GM23338 (cell line): ENCODE data around the gene NAALADL2. TPM values are rescaled to one million over a fixed set of nuclear protein-coding genes. Genes with fewer than 3 reads are reported as not detected.

Experiments used
- ATAC-seq: fragments of 200-7000 bp; cut with Tn5 transposase; 3 replicates; pipeline ENCODE4 v1.9.1; 2020
- DNase-seq: peaks from one replicate; pipeline ENCODE4 v3.0.0-alpha.2; 2015; ENCODE audit warnings: low spot score
- H2AFZ ChIP-seq: fragments of 200-600 bp; sonication (generic); 2 replicates; pipeline ENCODE4 v1.8.0; 2016; ENCODE audit warnings: antibody characterized with exemption, mild to moderate bottlenecking, moderate library complexity
- H3F3A ChIP-seq: fragments of 200-600 bp; sonication (generic); replicated peaks from 2 replicates; pipeline ENCODE4 v1.8.0; 2017; ENCODE audit warnings: antibody characterized with exemption, mixed run types, low read depth
- H3K27ac ChIP-seq: fragments of 200-600 bp; sonication (generic); 2 replicates; pipeline ENCODE4 v1.6.1; 2016; ENCODE audit warnings: low read depth
- H3K27me3 ChIP-seq: fragments of 200-600 bp; sonication (generic); 2 replicates; pipeline ENCODE4 v1.8.0; 2016; ENCODE audit warnings: mild to moderate bottlenecking, mixed run types, moderate library complexity; ENCODE audit not compliant: insufficient read depth
- H3K36me3 ChIP-seq: fragments of 200-600 bp; sonication (generic); 2 replicates; pipeline ENCODE4 v1.8.0; 2016; ENCODE audit warnings: mild to moderate bottlenecking; ENCODE audit not compliant: insufficient read depth
- H3K4me1 ChIP-seq: fragments of 200-600 bp; sonication (generic); 2 replicates; pipeline ENCODE4 v1.8.0; 2016; ENCODE audit warnings: mild to moderate bottlenecking, moderate library complexity; ENCODE audit not compliant: insufficient read depth
- H3K4me2 ChIP-seq: fragments of 200-600 bp; sonication (generic); 2 replicates; pipeline ENCODE4 v1.7.1; 2017; ENCODE audit warnings: mixed run types
- H3K4me3 ChIP-seq: fragments of 200-600 bp; sonication (generic); 2 replicates; pipeline ENCODE4 v1.6.1; 2016; ENCODE audit warnings: mixed run types
- H3K79me2 ChIP-seq: fragments of 200-600 bp; sonication (generic); replicated peaks from 2 replicates; pipeline ENCODE4 v1.8.0; 2017; ENCODE audit warnings: mild to moderate bottlenecking; ENCODE audit not compliant: insufficient read depth
- H3K9me2 ChIP-seq: fragments of 200-600 bp; sonication (generic); 2 replicates; pipeline ENCODE4 v1.8.0; 2017; ENCODE audit not compliant: insufficient read depth
- H4K20me1 ChIP-seq: fragments of 200-600 bp; sonication (generic); replicated peaks from 2 replicates; pipeline ENCODE4 v1.8.0; 2017; ENCODE audit warnings: mild to moderate bottlenecking; ENCODE audit not compliant: insufficient read depth
- H3K27ac Mint-ChIP-seq: 2 replicates; pipeline ENCODE4 v1.8.0; 2020; ENCODE audit warnings: inconsistent platforms, mild to moderate bottlenecking, moderate library complexity, mixed read lengths
- H3K27me3 Mint-ChIP-seq: 3 replicates; pipeline ENCODE4 v1.8.0; 2022; ENCODE audit warnings: low read depth, mild to moderate bottlenecking, moderate library complexity, mixed read lengths, inconsistent platforms; ENCODE audit not compliant: insufficient read depth, poor library complexity
- H3K36me3 Mint-ChIP-seq: 3 replicates; pipeline ENCODE4 v1.8.0; 2021; ENCODE audit warnings: low read depth, mild to moderate bottlenecking, inconsistent platforms, moderate library complexity, mixed read lengths
- H3K4me1 Mint-ChIP-seq: 3 replicates; pipeline ENCODE4 v1.8.0; 2020; ENCODE audit warnings: mild to moderate bottlenecking, inconsistent platforms, mixed read lengths
- H3K4me3 Mint-ChIP-seq: 3 replicates; pipeline ENCODE4 v1.8.0; 2021; ENCODE audit warnings: moderate library complexity, mild to moderate bottlenecking, inconsistent platforms, mixed read lengths
- H3K9me3 Mint-ChIP-seq: 3 replicates; pipeline ENCODE4 v1.8.0; 2020; ENCODE audit warnings: moderate library complexity, mild to moderate bottlenecking, inconsistent platforms, mixed read lengths
- CREB1 ChIP-seq: fragments of 250-450 bp; sonication (Bioruptor Pico); IDR thresholded peaks from 2 replicates; pipeline ENCODE4 v1.5.0; 2020; ENCODE audit warnings: low read depth, mild to moderate bottlenecking, moderate library complexity
- CTCF ChIP-seq, 2 experiments: fragments of 200-600 bp in 1 of 2; sonication (generic) in 1 of 2; conservative IDR thresholded peaks; 2 replicates each; pipeline versions ENCODE4 v1.5.1 to v1.6.1; 2016 to 2017; ENCODE audit warnings: antibody characterized with exemption in 2 of 2, low read depth in 2 of 2, mild to moderate bottlenecking in 2 of 2, moderate library complexity in 1 of 2
- ETS1 ChIP-seq: IDR thresholded peaks from 2 replicates; pipeline ENCODE4 v1.6.1; 2016; ENCODE audit warnings: antibody characterized with exemption
- EZH2 ChIP-seq: fragments of 200-600 bp; sonication (generic); IDR thresholded peaks from one replicate; pipeline ENCODE4 v1.8.0; 2017; ENCODE audit warnings: antibody characterized with exemption, mild to moderate bottlenecking, low read depth; ENCODE audit not compliant: unreplicated experiment
- EZH2phosphoT487 ChIP-seq: fragments of 200-600 bp; sonication (generic); IDR thresholded peaks from one replicate; pipeline ENCODE4 v1.8.1; 2018; ENCODE audit warnings: antibody characterized with exemption; ENCODE audit not compliant: unreplicated experiment
- JUNB ChIP-seq: IDR thresholded peaks from one replicate; pipeline ENCODE4 v1.6.1; 2016; ENCODE audit warnings: antibody characterized with exemption; ENCODE audit not compliant: unreplicated experiment
- NANOG ChIP-seq: IDR thresholded peaks from 2 replicates; pipeline ENCODE4 v1.6.1; 2016; ENCODE audit warnings: antibody characterized with exemption, borderline replicate concordance
- POLR2AphosphoS5 ChIP-seq: IDR thresholded peaks from 2 replicates; pipeline ENCODE4 v1.6.1; 2016; ENCODE audit warnings: antibody characterized with exemption, low read depth
- REST ChIP-seq: IDR thresholded peaks from one replicate; pipeline ENCODE4 v1.6.1; 2018; ENCODE audit warnings: antibody characterized with exemption; ENCODE audit not compliant: unreplicated experiment
- STAT1 ChIP-seq: IDR thresholded peaks from one replicate; pipeline ENCODE4 v1.6.1; 2016; ENCODE audit warnings: antibody characterized with exemption; ENCODE audit not compliant: unreplicated experiment
- ZNF114 ChIP-seq: fragments of 250-450 bp; sonication (Bioruptor Pico); IDR thresholded peaks from 2 replicates; pipeline ENCODE4 v1.5.0; 2020; ENCODE audit warnings: mild to moderate bottlenecking, moderate library complexity
- ZNF331 ChIP-seq: fragments of 250-450 bp; sonication (Bioruptor Pico); IDR thresholded peaks from 2 replicates; pipeline ENCODE4 v1.5.0; 2020; ENCODE audit warnings: low read depth, mild to moderate bottlenecking, moderate library complexity
- ZNF462 ChIP-seq: fragments of 250-450 bp; sonication (Bioruptor Pico); IDR thresholded peaks from 2 replicates; pipeline ENCODE4 v1.5.0; 2020; ENCODE audit warnings: mild to moderate bottlenecking, moderate library complexity
- polyA plus RNA-seq: library from polyadenylated mRNA; unstranded; fragments of >200 nt; fragmentation: Nextera tagmentation; extraction: Ambion mirVana; gene quantifications from 2 replicates; pipeline ENCODE4 v1.2.1, GENCODE V29; 2016
- total RNA-seq: library from RNA; depleted of rRNA; stranded (reverse); fragments of >200 nt; shearing (Covaris generic); gene quantifications from 2 replicates; pipeline ENCODE4 v1.2.3, GENCODE V29; 2014

The NAALADL2 gene
- total and polyA plus RNA-seq, 2 experiments from 2014 or later, result 1.6 to 2.6 TPM

GRCh38 chr3:174907027-174907426, 47.9 kb downstream of the NAALADL2 start:
- Histone ChIP-seq H4K20me1 (no peaks in the 10 kb centered on the region), H3K9me2 (no peaks in the 10 kb centered on the region), H3K27ac (no peak overlapping the region), H3K4me1 (no peaks in the 10 kb centered on the region), H3K79me2 (no peaks in the 10 kb centered on the region), H3K36me3 (no peaks in the 10 kb centered on the region), H3K27me3 (no peaks in the 10 kb centered on the region), H3K4me3 (no peak overlapping the region), H3F3A (no peaks in the 10 kb centered on the region), H3K4me2 (no peak overlapping the region), H2AFZ (no peak overlapping the region)
- Mint-ChIP-seq H3K4me3 (no peak overlapping the region), H3K36me3 (no peaks in the 10 kb centered on the region), H3K4me1 (no peaks in the 10 kb centered on the region), H3K27ac (no peak overlapping the region), H3K9me3 (no peaks in the 10 kb centered on the region), H3K27me3 (no peaks in the 10 kb centered on the region)
- TF ChIP-seq ZNF462 (CRISPR knock-in tag), result no peak
- no peak for TF ChIP-seq ZNF331
- TF ChIP-seq REST, result no peak
- no peak for TF ChIP-seq STAT1
- no peak for TF ChIP-seq EZH2phosphoT487
- no peak for TF ChIP-seq NANOG
- TF ChIP-seq CTCF (conservative IDR thresholded peaks at IDR 0.05; ENCODE audit: low read depth in 2 of 2), result no peak
- TF ChIP-seq ZNF114 (CRISPR knock-in tag), result no peak
- TF ChIP-seq EZH2, result no peak
- TF ChIP-seq ETS1, result no peak
- TF ChIP-seq CREB1, result no peak
- no peak for TF ChIP-seq POLR2AphosphoS5
- TF ChIP-seq JUNB, result no peak
- DNase-seq (no peak), ATAC-seq (no peak)
